Loucy (cell line): ENCODE data around the gene TRPM2.
"Not testable (repeated sequence)": the region's sequence is repeated elsewhere in the genome, so short reads cannot be mapped to it uniquely, and the experiment has no call there.

Experiments used
- EZH2phosphoT487 ChIP-seq: fragments of 200-600 bp; IDR thresholded peaks from 2 replicates; pipeline ENCODE4 v1.6.1; 2018; ENCODE audit warnings: antibody characterized with exemption, mild to moderate bottlenecking, moderate library complexity, borderline replicate concordance
- TF ChIP-seq, protein P1 (sequence below): fragments of 200-600 bp; sonication (generic); conservative IDR thresholded peaks from 2 replicates; pipeline ENCODE4 v1.5.1; 2014; ENCODE audit warnings: mild to moderate bottlenecking, antibody characterized with exemption, low read length

DNA sequence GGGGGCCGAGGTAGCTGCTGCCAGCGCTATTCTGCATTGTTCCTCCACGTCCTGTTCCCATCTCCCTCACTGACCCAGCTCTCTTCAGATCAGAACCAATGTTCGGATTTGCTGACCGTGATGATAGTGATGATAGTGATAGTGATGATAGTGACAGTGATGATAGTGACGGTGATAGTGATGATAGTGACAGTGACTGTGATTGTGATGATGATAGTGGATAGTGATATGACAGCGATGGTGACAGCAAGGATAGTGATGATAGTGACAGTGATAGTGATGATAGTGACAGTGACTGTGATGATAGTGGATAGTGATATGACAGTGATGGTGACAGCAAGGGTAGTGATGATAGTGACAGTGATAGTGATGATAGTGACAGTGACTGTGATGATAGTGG lies 51.1 kb downstream of the TRPM2 start:
- TF ChIP-seq, protein P1, sequence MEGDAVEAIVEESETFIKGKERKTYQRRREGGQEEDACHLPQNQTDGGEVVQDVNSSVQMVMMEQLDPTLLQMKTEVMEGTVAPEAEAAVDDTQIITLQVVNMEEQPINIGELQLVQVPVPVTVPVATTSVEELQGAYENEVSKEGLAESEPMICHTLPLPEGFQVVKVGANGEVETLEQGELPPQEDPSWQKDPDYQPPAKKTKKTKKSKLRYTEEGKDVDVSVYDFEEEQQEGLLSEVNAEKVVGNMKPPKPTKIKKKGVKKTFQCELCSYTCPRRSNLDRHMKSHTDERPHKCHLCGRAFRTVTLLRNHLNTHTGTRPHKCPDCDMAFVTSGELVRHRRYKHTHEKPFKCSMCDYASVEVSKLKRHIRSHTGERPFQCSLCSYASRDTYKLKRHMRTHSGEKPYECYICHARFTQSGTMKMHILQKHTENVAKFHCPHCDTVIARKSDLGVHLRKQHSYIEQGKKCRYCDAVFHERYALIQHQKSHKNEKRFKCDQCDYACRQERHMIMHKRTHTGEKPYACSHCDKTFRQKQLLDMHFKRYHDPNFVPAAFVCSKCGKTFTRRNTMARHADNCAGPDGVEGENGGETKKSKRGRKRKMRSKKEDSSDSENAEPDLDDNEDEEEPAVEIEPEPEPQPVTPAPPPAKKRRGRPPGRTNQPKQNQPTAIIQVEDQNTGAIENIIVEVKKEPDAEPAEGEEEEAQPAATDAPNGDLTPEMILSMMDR, result not testable (repeated sequence)
- TF ChIP-seq EZH2phosphoT487, result not testable (repeated sequence)
